DMS153 treated with DMSO at 0.1 percent for 48 hours (cell line): Measurements from ENCODE around the gene DICER1.

ENCODE experiments used
- DNase-seq: peaks from one replicate; lab custom pipeline; 2025; ENCODE audit not compliant: unreplicated experiment; lab: John Stamatoyannopoulos, UW

DICER1 gene

DNA sequence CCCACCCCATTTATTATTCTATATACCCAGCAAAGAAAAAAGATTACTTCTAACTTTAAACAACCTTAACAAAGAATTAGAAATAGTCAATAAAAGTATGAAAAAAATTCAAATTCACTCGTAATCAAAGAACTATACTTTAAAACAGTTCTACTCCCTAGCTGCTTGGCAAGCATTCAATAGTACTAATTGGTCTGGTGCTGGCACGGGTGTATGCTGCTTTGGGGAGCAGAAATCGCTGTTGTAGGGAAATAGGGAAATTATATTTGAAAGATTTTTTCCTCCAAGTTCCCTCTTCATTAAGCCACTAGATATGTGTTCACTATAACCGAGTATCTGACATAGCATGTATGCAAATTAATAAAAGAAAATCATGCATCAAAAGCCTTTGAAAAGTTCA, 65.7 kb downstream of the DICER1 start:
- no peak for DNase-seq

- no peak for DNase-seq
Observed at GRCh38 chr14:95088665-95089064, 68.7 kb downstream of the DICER1 start.

DNA sequence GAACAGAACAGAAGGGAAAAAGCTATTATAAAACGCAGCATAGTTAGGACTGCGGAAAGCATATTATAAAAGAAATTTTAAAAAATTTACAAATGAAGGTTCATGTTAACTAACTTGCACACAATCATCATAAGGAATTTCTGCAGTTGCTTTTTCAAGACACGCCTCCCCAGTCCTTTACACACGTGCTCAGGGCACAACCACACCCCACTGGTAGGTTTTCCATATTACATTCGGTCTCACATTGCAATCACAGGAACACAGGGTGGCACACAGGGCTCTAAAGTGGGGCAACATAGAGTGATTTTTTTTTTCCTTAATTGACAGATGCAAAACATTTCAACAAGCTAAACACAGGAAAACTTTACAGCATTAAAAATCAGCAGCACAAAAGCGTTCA, 69.7 kb downstream of the DICER1 start:
- DNase-seq: no peak

GRCh38 chr14:95085321-95085720, 72.0 kb downstream of the DICER1 start:
- DNase-seq: no peak

DNA sequence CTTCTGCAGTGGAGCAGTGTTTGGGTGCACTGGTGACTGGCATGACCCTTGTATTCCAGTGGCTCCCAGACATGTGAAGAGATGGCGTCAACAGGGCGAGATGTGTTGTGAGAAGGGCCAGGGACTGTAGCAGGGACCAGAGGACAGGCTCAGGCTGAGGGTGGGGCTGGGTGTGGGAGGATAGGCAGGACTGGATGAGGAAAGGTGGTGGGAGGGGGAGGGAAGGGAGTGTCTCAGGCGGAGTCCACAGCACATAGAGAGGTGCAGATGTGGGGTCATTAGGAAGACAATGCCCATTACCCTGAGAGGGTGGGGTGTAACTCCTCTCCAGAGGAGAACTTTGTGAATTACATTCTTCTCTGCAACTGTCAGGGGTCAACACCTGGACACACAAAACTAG, 78.5 kb downstream of the DICER1 start:
- DNase-seq: no peak

- no peak for DNase-seq
Observed at GRCh38 chr14:95077345-95077744, 80.0 kb downstream of the DICER1 start.

- no peak for DNase-seq
Observed at GRCh38 chr14:95075789-95076188, 81.5 kb downstream of the DICER1 start.

- DNase-seq: no peak
Observed at GRCh38 chr14:95073947-95074346, 83.4 kb downstream of the DICER1 start.

DNA sequence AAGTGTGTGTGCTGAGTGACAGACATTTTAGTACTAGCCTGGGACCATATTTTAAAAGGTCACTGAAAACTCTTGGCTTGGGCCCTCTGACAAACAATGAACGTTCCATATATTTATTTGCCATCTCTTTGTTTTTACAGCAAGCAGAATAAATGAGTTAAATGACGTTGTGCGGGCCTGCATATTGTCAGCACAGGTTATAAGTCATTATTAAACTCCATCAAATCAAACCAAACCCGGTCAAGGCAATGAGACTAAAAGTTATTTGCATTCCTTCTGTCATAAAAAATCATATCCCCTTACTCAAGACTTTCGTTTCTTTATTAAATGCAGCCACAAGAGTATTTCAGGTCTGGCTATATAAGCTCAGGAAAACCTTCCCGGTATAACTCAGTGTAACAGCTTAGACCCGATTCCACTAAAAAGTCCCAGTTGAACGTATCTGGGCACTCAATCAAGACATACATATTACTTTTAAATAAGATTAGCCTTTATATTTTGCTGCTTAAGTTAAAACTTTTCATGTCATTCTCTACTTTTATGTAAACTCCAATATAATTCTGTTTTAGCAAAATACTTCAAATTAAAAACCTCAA, 84.9 kb downstream of the DICER1 start:
- no peak for DNase-seq

- no peak for DNase-seq
Observed at GRCh38 chr14:95071649-95072280, 85.6 kb downstream of the DICER1 start.

DNA sequence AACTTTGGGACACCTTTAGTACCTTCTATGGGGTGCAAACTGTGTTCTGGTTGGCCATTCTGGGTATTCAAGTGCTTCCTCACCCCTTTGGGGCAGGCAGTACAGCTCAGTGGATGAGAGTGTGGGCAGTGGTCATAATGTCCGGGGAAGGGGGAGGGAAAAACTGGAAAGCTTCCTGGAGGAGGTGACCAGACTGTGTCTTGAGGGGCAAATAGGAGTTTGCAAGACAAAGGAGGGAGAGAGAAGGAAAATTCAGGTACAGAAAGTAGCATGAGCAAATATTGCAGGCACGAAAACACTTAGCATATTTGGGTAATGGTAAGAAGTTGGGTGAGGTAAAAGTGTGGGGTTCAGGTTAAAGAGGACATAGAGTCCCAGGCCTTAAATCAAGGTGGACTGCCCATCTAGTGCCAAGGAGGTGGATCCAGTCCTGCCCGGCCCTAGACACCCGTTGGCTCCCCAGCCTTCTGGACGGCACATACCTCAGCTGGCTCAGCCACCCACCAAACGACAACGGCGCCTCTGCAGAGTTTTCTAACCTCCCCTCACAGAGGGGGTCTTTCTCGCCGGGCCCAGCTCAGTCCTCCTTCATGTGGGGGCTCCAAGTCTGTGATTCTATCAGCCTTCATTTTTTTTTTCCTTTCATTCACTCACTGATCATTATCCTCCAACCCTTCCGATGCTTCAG, 86.4 kb downstream of the DICER1 start:
- no peak for DNase-seq

- no peak for DNase-seq
Observed at GRCh38 chr14:95069547-95069946, 87.8 kb downstream of the DICER1 start.

- no peak for DNase-seq
Observed at GRCh38 chr14:95069018-95069417, 88.3 kb downstream of the DICER1 start.

- no peak for DNase-seq
Observed at GRCh38 chr14:95068521-95068920, 88.8 kb downstream of the DICER1 start.

DNA sequence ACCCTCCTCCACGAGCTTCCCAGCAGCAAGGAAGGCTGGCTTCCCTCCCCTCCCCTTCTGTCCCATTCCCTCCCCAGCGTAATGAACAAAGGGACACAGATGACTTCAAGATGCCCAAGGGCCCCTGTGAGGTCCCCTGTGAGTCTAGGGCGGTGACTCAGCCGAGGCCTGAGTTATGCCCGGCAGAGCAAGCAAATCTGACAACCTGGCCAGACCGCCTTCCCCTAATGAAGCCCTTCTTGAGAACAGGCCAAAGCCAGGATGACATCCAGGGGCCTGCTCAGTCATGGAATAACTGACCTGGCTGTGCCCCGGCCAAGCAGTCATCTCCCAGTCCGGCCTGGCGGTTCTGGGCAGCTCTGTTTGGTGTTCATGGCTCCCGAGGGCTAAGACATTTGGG, 89.2 kb downstream of the DICER1 start:
- DNase-seq: no peak

DNA sequence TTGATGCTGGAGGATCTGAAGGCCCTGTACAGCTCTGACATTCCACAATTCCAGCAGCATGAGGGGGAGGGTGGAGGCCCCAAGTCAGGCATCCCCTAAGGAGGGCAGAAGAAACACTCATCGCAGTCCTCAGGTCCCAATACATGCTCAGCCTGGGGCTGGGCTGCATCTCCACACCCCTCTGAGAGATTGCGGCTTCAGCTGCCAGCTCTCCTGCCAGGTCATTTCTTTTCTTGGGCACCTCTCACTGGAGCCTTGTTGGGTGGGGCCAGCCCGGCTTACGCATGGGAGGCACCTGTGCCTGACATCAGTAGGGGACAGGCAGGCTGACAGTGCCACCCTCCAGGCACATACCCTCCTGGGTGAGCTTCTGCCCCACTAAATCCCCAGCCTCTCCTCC, 89.8 kb downstream of the DICER1 start:
- no peak for DNase-seq

DNA sequence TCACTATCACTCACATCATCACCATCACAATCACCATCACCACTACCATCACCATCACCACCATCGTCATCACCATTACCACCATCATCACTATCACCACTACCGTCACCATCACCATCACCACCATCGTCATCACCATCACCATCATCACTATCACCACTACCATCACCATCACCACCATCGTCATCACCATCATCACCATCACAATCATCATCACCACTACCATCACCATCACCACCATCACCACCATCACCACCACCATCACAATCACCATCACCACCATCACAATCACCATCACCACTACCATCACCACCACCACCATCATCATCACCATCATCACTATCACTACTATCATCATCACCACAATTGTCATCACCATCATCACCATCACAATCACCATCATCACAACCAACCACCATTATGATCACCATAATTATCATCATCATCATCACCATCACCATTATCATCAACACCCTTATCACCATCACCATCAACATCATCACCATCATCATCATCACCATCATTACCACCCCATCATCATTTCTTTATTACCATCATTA, 90.8 kb downstream of the DICER1 start:
- no peak for DNase-seq

GRCh38 chr14:95065411-95065810, 91.9 kb downstream of the DICER1 start:
- no peak for DNase-seq

- no peak for DNase-seq
Observed at GRCh38 chr14:95064734-95065133, 92.6 kb downstream of the DICER1 start.

- no peak for DNase-seq
Observed at GRCh38 chr14:95064256-95064655, 93.1 kb downstream of the DICER1 start.

DNA sequence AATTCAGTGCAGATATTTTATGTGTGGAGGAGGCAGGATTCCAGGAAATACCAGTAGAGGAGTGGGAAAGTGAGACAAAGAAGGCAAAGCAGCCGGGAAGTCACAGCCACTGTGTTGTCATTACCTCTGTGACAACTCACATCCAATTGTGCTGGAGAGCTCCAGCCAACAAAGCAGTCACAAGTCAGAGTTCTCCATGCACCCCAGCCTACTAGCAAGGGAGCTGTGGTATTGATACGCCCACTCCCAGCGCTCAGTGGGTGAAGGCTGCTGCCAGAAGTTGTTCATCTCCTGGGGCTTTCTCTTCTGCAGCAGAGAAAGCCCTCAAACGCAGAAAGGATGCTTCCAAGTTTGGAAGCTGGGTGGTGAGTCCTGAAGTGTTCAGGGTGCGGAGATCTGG, 93.9 kb downstream of the DICER1 start:
- no peak for DNase-seq

- no peak for DNase-seq
Observed at GRCh38 chr14:95062946-95063345, 94.4 kb downstream of the DICER1 start.
